ENCODE data around the gene FAM135A. TPM values are rescaled to one million over a fixed set of nuclear protein-coding genes. Genes with fewer than 3 reads are reported as not detected.

The FAM135A gene
- total and polyA plus RNA-seq, 2 of the 4 experiments (the other 2 are of a cell fraction): 2.2 to 7.9 TPM

DNA sequence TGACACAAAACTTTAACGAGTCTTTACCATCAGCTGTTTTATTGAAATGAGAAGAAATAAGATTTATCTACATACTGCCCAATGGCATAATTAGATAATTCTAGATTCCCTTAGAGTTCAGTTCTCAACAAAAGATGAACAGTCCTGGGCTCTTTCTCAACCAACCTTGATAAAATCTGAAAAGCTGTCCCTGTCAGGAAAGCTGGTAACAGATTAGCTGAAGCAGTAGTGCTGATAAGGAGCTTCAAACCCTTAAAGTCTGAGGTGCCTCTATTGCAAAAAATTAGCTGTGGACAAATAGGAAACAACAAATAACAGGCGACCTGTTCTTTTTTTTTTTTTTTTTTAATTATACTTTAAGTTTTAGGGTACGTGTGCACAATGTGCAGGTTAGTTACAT, 35.9 kb upstream of the FAM135A start:
- H3K4me3 ChIP-seq (ENCODE audit: insufficient read depth, low read depth, low read length): no peak overlapping the region
- dilution Hi-C loops (cut with HindIII; ENCODE audit: low sequenced_read_pairs, unreplicated experiment) (no loop called here), in situ Hi-C loops (cut with MboI; ENCODE audit: low sequenced_read_pairs) (no loop called here), intact Hi-C loops (cut with micrococcal nuclease) (loop anchor here (10.0 kb wide), 2 partner anchors 187 to 507 kb away; partner anchors contain the start of gene SDHAF4)
- H3K79me1 ChIP-seq (ENCODE audit: low read depth in 1 of 2, low read length in 2 of 2): no peaks in the 10 kb centered on the region
- POLR2A ChIA-PET (ENCODE audit: unreplicated experiment): no interaction called here
- no peaks in the 10 kb centered on the region for H3K36me3 ChIP-seq (ENCODE audit: control insufficient read depth, insufficient read depth, low read length)
- H3K56ac ChIP-seq (ENCODE audit: extremely low read depth, insufficient read depth, low read length): no peak overlapping the region
- H4K91ac ChIP-seq (ENCODE audit: insufficient read depth, low read depth, low read length): no peak overlapping the region
- H3K14ac ChIP-seq (replicated peaks; ENCODE audit: low read depth, low read length): no peak overlapping the region
- CTCF ChIA-PET: no interaction called here
- DNase-seq: no peak
- no peak for TF ChIP-seq MXI1 (IDR thresholded peaks at IDR 0.05; ENCODE audit: borderline replicate concordance, low read depth, low read length)
- TF ChIP-seq POLR2A (IDR thresholded peaks at IDR 0.05; ENCODE audit: low read depth, low read length): no peak
- no peak for TF ChIP-seq RFX5 (IDR thresholded peaks at IDR 0.05; ENCODE audit: low read depth, low read length)
- no peak for TF ChIP-seq CHD1 (IDR thresholded peaks at IDR 0.05; ENCODE audit: low read depth, low read length)
- no peak for TF ChIP-seq MAFK (IDR thresholded peaks at IDR 0.05; ENCODE audit: low read depth, low read length)
- TF ChIP-seq, protein P1, sequence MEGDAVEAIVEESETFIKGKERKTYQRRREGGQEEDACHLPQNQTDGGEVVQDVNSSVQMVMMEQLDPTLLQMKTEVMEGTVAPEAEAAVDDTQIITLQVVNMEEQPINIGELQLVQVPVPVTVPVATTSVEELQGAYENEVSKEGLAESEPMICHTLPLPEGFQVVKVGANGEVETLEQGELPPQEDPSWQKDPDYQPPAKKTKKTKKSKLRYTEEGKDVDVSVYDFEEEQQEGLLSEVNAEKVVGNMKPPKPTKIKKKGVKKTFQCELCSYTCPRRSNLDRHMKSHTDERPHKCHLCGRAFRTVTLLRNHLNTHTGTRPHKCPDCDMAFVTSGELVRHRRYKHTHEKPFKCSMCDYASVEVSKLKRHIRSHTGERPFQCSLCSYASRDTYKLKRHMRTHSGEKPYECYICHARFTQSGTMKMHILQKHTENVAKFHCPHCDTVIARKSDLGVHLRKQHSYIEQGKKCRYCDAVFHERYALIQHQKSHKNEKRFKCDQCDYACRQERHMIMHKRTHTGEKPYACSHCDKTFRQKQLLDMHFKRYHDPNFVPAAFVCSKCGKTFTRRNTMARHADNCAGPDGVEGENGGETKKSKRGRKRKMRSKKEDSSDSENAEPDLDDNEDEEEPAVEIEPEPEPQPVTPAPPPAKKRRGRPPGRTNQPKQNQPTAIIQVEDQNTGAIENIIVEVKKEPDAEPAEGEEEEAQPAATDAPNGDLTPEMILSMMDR (conservative IDR thresholded peaks at IDR 0.05; ENCODE audit: low read depth, low read length): no peak
- ATAC-seq (ENCODE audit: low read depth): no peak
- 0 out of 2 replicates have a peak, but pooled peaks cover 1% of the 10 kb centered on the region for H3K27me3 ChIP-seq (ENCODE audit: control insufficient read depth, insufficient read depth, low read length)
- WGBS, 2 experiments (ENCODE audit: extremely low coverage in 2 of 2, insufficient read length in 1 of 2): no CpG with 5 or more reads among the region's 3 CpGs
- H3K9me3 ChIP-seq (ENCODE audit: control insufficient read depth, insufficient read depth, low read length): no peaks in the 10 kb centered on the region
- no peak overlapping the region for H3K4ac ChIP-seq (ENCODE audit: low read depth, low read length)
- H2BK120ac ChIP-seq (ENCODE audit: low read depth, low read length): no peak overlapping the region
- H3K18ac ChIP-seq (ENCODE audit: low read depth, low read length): no peak overlapping the region
- H2AFZ ChIP-seq (replicated peaks; ENCODE audit: low read length, poor library complexity): no peak overlapping the region
- H3K9me1 ChIP-seq (ENCODE audit: insufficient read depth, low read length): no peaks in the 10 kb centered on the region
- H2AK5ac ChIP-seq (ENCODE audit: low read depth, low read length): no peak overlapping the region
- H4K8ac ChIP-seq (ENCODE audit: low read depth in 2 of 2, low read length in 2 of 2): no peak overlapping the region
- H3K4me1 ChIP-seq (ENCODE audit: control insufficient read depth, insufficient read depth, low read length): no peaks in the 10 kb centered on the region
- no peak overlapping the region for H3K4me2 ChIP-seq (ENCODE audit: low read depth, low read length)
- no peak overlapping the region for H2AK9ac ChIP-seq (replicated peaks; ENCODE audit: low read depth, low read length, poor library complexity)
- H2BK5ac ChIP-seq (ENCODE audit: low read depth, low read length, poor library complexity, severe bottlenecking): no peak overlapping the region
- H3K27ac ChIP-seq (ENCODE audit: insufficient read depth, low read length): no peak overlapping the region
- BruUV-seq (replicated peaks): no TSS peak
- H2BK15ac ChIP-seq (ENCODE audit: low read depth, low read length): no peak overlapping the region
- no peak overlapping the region for H3K23ac ChIP-seq (ENCODE audit: low read depth, low read length)
- H4K20me1 ChIP-seq (ENCODE audit: insufficient read depth, low read length): no peaks in the 10 kb centered on the region
- H3K9ac ChIP-seq (ENCODE audit: low read depth, low read length): no peak overlapping the region
- H2BK20ac ChIP-seq (ENCODE audit: low read depth, low read length): no peak overlapping the region
- no peak overlapping the region for H4K5ac ChIP-seq (ENCODE audit: low read depth, low read length)

All from IMR-90 (cell line).